GOT3 (cell line): ENCODE data around the gene DDX51.
"Not testable (repeated sequence)": the region's sequence is repeated elsewhere in the genome, so short reads cannot be mapped to it uniquely, and the experiment has no call there.

ENCODE experiments used
- DNase-seq: peaks from one replicate; lab custom pipeline; 2025; ENCODE audit warnings: mixed read lengths; lab: John Stamatoyannopoulos, UW

The DDX51 gene

GRCh38 chr12:132153501-132154340, 9.6 kb upstream of the DDX51 start:
- DNase-seq, result no peak

- DNase-seq, result no peak
Measured at GRCh38 chr12:132152953-132153352, 8.8 kb upstream of the DDX51 start.

GRCh38 chr12:132152411-132152821, 8.3 kb upstream of the DDX51 start:
- no peak for DNase-seq

DNA sequence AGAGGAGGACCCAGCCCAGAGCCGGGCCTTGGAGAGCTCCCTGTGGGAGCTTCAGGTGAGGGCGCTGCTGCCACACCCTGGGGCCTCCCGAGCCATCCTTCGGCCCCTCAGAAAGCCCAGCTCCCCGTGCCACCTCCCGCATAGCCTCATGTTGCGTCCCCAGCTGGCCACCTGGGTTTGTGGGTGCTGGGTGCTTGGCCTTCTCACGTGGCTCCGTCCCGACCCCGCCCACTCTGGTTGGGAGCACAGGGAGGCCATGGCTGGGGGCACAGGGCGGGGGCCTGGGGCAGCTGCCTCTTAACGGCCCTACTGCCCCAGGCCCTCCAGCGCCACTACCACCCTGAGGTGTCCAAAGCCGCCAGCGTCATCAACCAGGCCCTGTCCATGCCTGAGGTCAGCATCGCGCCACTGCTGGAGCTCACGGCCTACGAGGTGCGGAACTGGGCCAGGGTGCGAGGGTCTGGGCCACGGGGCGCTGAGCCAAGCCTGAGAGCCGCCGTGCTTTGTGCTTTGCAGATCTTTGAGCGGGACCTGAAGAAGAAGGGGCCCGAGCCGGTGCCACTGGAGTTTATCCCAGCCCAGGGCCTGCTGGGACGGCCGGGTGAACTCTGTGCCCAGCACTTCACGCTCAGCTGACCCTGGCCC, 7.8 kb upstream of the DDX51 start:
- no peak for DNase-seq

DNA sequence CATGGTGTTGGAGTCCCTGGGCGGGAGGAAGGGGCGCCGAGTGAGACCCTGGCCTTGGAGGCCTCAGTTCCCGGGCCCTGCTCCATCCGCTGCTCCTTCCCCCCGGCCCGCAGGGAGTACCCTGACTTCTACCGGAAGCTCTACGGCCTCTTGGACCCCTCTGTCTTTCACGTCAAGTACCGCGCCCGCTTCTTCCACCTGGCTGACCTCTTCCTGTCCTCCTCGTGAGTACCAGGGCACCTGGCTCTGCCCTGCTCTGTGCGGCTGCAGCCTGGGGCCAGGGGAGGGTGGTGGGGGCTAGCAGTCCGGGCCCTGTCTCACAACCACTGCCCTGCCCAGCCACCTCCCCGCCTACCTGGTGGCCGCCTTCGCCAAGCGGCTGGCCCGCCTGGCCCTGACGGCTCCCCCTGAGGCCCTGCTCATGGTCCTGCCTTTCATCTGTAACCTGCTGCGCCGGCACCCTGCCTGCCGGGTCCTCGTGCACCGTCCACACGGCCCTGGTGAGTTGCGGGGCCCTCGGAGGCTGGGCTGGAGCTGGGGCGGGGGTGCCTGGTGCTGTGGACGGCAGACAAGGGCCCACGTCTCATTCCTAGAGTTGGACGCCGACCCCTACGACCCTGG, 7.1 kb upstream of the DDX51 start:
- no peak for DNase-seq

DNA sequence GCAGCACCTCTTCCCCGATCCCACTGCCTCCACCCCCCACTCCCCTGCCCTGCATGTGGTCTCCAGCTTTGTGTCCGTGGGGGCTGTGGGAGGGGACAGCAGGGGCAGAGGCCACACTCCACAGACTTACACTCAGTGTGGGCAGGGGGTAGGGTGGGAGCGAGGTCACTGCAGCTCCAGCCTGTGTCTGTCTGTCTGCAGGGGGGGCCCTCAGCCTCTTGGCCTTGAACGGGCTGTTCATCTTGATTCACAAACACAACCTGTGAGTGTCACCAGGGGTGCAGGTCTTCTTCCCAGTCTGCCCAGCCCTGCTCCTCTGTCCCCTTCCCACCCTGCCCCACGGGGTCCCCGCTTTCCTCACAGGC, 6.6 kb upstream of the DDX51 start:
- no peak for DNase-seq

GRCh38 chr12:132149526-132149925, 5.4 kb upstream of the DDX51 start:
- DNase-seq, result not testable (repeated sequence)

DNA sequence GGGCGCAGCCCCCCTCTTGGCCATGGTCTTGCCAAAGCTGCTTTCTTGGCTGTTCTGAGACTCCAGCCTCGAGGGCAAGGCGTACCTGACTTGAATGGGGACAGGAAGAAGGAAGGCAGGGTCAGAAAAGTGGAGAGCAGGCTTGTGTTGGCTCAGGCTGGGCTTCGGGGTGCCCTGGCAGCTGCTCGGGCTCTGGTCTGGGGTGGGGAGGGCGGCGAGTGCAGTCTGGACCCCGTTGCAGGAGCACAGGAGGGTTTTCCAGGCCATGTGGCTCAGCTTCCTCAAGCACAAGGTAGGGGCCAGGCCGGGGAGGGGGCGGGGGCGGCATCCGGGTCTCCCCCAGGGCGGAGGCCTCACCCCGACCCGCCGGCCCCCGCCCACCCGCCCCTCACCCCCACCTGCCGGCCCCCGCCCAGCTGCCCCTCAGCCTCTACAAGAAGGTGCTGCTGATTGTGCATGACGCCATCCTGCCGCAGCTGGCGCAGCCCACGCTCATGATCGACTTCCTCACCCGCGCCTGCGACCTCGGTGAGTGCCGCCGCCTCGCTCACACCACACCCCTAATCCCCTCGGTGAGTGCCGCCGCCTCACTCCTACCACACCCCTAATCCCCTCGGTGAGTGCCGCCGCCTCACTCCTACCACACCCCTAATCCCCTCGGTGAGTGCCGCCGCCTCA, 4.4 kb upstream of the DDX51 start:
- DNase-seq, result no peak

DNA sequence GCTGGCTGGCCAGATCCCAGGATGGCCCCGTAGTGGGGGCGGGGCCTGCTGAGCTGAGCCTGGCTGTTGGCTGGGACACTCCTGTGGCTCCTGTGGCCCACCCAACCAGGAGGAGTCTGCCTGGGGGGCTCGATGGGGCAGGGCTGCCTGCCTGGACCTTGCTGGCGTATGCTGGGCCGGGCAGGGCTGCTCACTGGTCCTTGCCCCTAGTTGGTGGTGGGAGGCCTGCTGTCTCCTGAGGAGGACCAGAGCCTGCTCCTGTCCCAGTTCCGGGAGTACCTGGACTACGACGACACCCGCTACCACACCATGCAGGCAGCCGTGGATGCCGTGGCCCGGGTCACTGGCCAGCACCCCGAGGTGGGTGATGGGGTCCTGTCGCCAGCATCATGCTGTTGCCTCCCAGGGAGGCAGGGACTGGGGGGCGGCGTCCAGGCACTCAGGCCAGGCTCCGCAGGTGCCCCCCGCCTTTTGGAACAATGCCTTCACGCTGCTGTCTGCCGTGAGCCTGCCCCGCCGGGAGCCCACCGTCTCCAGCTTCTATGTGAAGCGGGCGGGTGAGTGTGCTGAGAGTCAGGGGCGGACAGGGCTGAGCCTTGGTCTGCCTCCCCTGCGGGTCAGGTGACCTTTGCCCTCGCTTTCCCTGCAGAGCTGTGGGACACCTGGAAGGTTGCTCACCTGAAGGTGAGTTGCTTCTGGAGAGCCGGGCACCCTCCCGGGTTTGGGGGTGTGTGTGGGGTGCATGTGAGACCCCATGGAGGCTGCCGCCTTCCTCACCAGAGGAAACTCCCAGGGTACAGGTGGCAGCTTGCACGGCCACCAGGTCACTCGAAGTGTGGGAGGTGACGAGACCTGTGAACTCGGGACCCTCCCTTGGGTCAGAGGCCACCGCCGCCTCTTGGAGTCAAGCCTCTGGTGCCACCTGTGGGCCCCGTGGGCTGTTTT, 3.6 kb upstream of the DDX51 start:
- DNase-seq, result no peak

DNA sequence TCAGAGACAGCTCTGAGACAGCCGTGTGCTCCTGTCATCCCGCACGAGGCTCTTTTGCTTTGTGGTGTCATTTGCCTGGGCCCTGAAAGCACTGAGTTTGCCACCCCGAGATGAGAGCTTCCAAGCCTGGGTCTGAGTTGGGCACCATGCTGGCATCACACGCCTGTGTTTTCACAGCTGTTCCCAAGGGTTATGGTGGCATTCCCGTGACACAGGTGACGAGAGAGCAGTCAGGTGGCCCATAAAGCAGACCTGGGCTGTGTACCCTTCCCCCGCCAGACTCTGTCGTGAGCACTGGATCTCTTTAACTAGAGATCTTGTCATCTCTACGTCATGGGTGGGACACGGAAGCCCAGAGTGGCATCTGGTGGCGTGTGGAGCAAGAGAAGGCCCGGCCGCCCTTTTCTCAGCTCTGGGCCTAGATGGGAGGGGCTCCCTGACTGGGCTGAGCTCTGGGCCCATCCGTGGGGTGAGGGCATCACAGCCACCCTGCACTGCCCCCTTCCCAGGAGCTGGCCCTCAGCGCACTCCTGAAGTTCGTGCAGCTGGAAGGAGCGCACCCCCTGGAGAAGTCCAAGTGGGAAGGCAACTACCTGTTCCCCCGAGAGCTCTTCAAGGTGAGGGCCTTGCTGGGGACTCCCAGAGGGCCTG, 2.8 kb upstream of the DDX51 start:
- DNase-seq, result no peak

- no peak for DNase-seq
Measured at GRCh38 chr12:132146098-132146497, 2.0 kb upstream of the DDX51 start.

DNA sequence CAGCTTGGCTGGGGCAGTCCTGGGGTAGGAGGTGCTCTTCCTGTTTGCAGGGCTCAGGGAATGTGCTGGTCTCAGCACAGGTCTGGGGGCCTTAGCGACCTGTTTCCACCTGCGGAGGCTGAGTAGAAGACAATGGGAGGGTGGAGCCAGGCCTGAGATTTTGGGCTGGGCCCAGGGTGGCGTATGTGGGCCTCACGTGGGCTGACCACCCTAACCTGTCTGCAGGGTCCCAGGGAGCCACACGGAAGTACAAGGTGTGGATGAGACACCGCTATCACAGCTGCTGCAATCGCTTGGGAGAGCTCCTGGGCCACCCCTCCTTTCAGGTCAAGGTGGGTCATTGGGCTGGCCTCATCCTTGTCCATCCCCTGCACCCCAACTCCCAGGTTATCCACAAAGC, 1.2 kb upstream of the DDX51 start:
- DNase-seq, result no peak

GRCh38 chr12:132144810-132145168, 670 bp upstream of the DDX51 start:
- DNase-seq, result no peak

DNA sequence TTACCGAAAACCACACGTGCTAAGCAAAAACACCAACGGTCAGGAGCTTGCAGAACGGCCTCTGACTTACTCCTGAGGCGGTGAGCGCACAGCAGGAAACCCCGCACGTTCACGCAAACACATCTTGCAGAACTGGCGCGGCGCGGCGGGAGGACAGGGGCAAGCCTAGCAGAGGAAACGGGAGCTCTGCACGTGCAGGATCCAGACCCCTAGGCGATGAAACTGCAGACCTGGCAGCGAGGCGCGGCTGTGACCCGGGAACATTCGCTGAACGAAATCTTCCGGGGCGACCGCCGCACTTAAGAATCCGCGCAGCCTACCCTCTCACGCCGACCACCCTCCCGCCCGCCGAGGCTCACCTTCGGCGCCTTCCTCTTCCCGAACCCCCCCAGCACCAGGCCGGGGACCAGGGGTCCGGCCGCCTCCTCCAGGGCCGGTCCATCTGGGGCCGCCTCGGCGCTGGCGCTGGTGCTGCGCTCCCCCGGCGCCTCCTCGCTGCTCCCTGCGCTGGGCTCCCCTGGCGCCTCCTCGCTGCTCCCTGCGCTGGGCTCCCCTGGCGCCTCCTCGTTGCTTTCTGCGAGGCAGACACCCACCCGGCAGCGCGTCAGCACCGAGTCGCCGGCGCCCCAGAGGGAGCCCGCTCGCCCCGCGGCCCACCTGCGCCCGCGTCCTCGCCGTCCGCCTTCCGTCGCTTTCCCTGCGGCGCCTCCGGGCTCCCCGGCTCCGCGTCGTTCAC, 615 bp downstream of the DDX51 start:
- DNase-seq, result no peak

- no peak for DNase-seq
Measured at GRCh38 chr12:132142679-132143335, 1.3 kb downstream of the DDX51 start.

GRCh38 chr12:132141976-132142678, 2.0 kb downstream of the DDX51 start:
- no peak for DNase-seq

DNA sequence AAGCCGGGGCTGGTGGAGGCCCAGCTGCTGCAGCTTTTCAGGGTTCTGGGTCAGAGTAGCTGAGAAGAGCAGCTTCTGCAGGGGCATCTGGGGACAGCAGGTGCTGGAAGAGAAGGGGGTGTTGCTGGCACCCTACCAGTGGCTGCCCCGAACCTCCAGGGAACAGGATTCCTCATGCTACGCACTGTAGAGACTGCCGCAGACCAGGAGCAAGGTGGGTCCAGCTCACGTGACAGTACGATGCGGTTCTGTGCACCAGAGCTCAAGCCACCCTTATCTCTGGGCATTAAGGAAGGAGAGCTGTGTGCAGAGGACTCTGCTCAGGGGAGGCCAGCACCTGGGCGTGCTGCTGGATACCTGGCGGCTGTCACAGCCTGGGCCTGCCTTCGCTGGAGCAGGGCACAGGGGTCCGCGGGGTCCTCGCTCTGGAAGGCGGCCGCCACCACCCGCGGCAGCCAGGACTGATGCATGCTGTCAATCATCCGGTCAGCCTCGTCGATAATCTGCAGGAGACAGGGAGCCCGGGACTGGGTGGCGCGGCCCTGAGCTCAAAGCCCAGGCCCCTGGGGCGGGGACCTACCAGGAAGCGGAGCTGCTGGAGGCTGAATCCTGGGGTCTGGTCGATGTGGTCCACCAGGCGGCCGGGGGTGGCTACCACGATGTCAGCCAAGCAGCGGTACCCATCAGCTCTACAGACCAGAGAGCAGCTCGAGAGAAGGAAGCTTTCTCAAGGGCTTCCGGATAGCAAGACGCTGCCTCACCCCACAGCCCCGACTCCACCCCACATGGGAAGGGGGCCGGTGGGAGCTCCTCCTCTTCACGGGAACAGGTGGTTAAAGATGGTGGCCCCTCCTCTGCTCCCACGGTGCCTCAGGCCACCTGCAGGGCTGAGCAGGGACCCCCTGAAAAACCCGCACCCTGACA, 2.9 kb downstream of the DDX51 start:
- DNase-seq, result no peak

- no peak for DNase-seq
Measured at GRCh38 chr12:132140501-132140900, 3.6 kb downstream of the DDX51 start.
